ENCODE data around the gene CSAD. TPM values are rescaled to one million over a fixed set of nuclear protein-coding genes. Genes with fewer than 3 reads are reported as not detected.

The CSAD gene
- total and polyA plus RNA-seq, 11 donors, result 4.3 to 26.5 (median 8.2) TPM

DNA sequence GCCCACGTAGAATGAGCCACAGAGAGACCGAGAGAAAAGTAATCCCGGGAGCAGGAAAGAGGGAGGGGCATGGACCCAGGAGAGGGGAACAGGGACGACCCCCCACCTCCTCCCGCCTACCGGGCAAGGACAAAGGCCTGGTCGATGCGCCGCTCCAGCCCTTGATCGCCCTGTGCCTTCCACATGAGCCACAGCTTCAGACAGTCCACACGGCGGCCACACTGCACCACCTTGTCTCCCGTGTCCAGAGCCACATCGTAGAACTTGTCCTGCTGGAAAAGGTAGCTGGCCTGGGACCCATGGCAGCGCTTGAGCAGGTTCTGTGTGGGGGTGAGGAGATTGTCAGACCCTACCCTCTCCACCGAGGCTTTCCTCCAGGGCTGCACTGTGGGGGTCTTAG, 20.7 kb downstream of the CSAD start:
- Histone ChIP-seq H3K27ac (no peak overlapping the region), H3K4me1 (peaks cover 0 to 9% (median 1%) of the 10 kb centered on the region in 12 donors), H3K4me3 (no peak overlapping the region), H3K9me3 (no peaks in the 10 kb centered on the region), H3K27me3 (no peaks in the 10 kb centered on the region), H3K36me3 (peaks cover 0 to 25% (median 4%) of the 10 kb centered on the region in 9 donors)
- ATAC-seq (peak in 1 of 4 donors; percentile 21), DNase-seq (no peak)
- WGBS, 4 donors, result 82 to 91% (median 90%) methylated on average over 16 of the region's 16 CpGs
- intact Hi-C loops (cut with DNase I), result loop anchor here in 9 of 10 donors (1.0 to 5.0 kb wide), 9 partner anchors 18 to 127 kb away; no protein-coding TSS in a partner anchor
- TF ChIP-seq POLR2A (IDR thresholded peaks at IDR 0.05), result no peak
- TF ChIP-seq, protein P1, sequence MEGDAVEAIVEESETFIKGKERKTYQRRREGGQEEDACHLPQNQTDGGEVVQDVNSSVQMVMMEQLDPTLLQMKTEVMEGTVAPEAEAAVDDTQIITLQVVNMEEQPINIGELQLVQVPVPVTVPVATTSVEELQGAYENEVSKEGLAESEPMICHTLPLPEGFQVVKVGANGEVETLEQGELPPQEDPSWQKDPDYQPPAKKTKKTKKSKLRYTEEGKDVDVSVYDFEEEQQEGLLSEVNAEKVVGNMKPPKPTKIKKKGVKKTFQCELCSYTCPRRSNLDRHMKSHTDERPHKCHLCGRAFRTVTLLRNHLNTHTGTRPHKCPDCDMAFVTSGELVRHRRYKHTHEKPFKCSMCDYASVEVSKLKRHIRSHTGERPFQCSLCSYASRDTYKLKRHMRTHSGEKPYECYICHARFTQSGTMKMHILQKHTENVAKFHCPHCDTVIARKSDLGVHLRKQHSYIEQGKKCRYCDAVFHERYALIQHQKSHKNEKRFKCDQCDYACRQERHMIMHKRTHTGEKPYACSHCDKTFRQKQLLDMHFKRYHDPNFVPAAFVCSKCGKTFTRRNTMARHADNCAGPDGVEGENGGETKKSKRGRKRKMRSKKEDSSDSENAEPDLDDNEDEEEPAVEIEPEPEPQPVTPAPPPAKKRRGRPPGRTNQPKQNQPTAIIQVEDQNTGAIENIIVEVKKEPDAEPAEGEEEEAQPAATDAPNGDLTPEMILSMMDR (IDR thresholded peaks at IDR 0.05), result no peak

DNA sequence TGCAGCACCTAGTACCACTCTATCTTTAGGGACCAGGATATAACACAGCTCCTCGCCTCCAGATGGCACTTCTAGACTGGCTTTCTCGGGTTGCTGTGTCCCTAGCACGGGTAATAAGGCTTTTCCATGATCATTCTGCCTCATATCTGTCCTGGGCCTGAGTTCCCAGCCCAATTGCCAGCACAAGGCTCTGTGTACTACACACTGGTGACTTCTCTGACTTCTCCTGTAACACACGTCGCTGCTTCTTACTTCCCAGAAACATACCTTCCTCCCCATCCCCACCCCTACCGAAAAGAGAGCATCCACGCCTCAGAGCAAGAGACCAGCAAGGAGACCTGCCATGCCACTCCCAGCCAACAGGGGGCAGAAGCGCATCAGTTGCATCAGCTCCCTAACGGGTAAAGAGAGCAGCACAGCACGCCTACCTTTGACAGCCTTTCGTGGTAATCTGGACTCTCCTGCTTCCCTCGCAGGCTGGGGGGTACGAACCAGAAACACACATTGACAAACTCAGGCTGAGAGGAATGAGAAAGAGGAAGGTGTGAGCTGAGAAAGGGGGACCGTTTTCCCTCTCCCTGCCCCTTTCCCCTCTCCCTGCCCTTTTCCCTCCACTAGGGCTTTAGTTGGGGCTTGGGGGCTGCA, 21.4 kb downstream of the CSAD start:
- ATAC-seq (peak; percentile 39 to 87 (median 84)), DNase-seq (peak; percentile 72 to 90 (median 81))
- Histone ChIP-seq H3K27me3 (no peaks in the 10 kb centered on the region), H3K27ac (no peak overlapping the region), H3K4me1 (peaks cover 0 to 9% (median 1%) of the 10 kb centered on the region in 12 donors), H3K36me3 (peaks cover 0 to 25% (median 4%) of the 10 kb centered on the region in 9 donors), H3K4me3 (no peak overlapping the region), H3K9me3 (no peaks in the 10 kb centered on the region)
- intact Hi-C loops (cut with DNase I), result loop anchor here in 6 of 10 donors (1.0 to 5.0 kb wide), 8 partner anchors 19 to 128 kb away; no protein-coding TSS in a partner anchor
- TF ChIP-seq, protein P1 (IDR thresholded peaks at IDR 0.05), result peak; percentile 88 to 98 (median 94)
- no peak for TF ChIP-seq POLR2A (IDR thresholded peaks at IDR 0.05)
- WGBS, 4 donors, result 18 to 28% (median 20%) methylated on average over 14 of the region's 14 CpGs

DNA sequence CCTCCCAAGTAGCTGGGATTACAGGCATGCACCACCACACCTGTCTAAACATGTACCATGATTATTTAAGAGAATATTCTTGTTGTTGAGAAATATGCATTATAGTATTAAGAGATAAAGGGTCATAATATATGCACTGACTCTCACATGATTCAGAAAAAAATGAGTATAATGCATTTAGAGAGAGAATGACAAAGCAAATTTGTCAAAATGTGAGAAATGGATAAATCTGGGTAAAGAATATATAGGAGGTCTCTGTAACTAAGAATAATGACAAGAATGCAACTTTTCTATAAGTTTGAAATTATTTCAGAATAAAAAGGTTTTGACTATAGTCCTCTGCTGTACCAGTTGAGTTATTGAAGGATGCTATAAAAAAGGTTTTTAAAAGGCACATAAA, 28.3 kb downstream of the CSAD start:
- Histone ChIP-seq H3K4me1 (peaks cover 0 to 5% (median 0%) of the 10 kb centered on the region in 12 donors), H3K27me3 (no peaks in the 10 kb centered on the region), H3K9me3 (no peaks in the 10 kb centered on the region), H3K36me3 (peaks cover 0 to 6% (median 0%) of the 10 kb centered on the region in 9 donors), H3K27ac (no peak overlapping the region), H3K4me3 (no peak overlapping the region)
- TF ChIP-seq POLR2A (IDR thresholded peaks at IDR 0.05), result no peak
- TF ChIP-seq, protein P1 (IDR thresholded peaks at IDR 0.05), result no peak
- DNase-seq (no peak), ATAC-seq (no peak)
- intact Hi-C loops (cut with DNase I), result loop anchor here in 1 of 10 donors (5.0 kb wide), 1 partner anchor 35 kb away; no protein-coding TSS in a partner anchor

DNA sequence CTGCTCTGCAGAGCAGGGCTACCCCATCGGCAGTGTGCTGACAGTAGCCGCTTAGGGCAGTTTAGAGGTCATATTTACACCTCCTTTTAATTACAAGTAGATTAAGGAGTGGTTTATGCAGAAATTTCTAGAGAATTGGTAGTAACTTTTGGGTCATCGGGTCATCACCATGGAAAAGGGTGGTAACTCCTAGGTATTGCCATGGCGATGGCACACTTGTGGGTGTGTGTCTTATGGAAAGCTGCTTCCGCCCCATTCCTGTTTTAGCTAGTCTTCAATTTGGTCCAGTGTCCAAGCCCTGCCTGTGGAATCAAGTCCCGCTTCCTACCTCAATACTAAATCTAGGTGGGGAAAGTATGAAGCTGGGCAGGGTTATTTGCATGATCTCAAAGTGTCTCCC, 29.7 kb downstream of the CSAD start:
- ATAC-seq (no peak), DNase-seq (no peak)
- TF ChIP-seq, protein P1 (IDR thresholded peaks at IDR 0.05), result no peak
- no peak for TF ChIP-seq POLR2A (IDR thresholded peaks at IDR 0.05)
- intact Hi-C loops (cut with DNase I), result loop anchor here in 1 of 10 donors (5.0 kb wide), 1 partner anchor 34 kb away; no protein-coding TSS in a partner anchor
- no peak overlapping the region for H3K4me3 ChIP-seq
- H3K36me3 ChIP-seq, result no peaks in the 10 kb centered on the region
- WGBS, 4 donors, result 88 to 94% (median 91%) methylated on average over 6 of the region's 6 CpGs
- no peak overlapping the region for H3K27ac ChIP-seq
- H3K4me1 ChIP-seq, result peaks cover 0 to 5% (median 0%) of the 10 kb centered on the region in 12 donors
- no peaks in the 10 kb centered on the region for H3K9me3 ChIP-seq
- H3K27me3 ChIP-seq, result no peaks in the 10 kb centered on the region
